ENCODE results near the gene MFN2.

Gene MFN2

GRCh38 chr1:12052997-12053686 lies 72.9 kb downstream of the MFN2 start:
- no peak for DNase-seq

GRCh38 chr1:12053752-12054548 lies 73.7 kb downstream of the MFN2 start:
- DNase-seq: no peak

- no peak for DNase-seq
These were observed 75.0 kb downstream of the MFN2 start for GRCh38 chr1:12055259-12055658.

- no peak for DNase-seq
These were observed 76.1 kb downstream of the MFN2 start for GRCh38 chr1:12056331-12056841.

- no peak for DNase-seq
These were observed 77.1 kb downstream of the MFN2 start for GRCh38 chr1:12057382-12057781.

DNA sequence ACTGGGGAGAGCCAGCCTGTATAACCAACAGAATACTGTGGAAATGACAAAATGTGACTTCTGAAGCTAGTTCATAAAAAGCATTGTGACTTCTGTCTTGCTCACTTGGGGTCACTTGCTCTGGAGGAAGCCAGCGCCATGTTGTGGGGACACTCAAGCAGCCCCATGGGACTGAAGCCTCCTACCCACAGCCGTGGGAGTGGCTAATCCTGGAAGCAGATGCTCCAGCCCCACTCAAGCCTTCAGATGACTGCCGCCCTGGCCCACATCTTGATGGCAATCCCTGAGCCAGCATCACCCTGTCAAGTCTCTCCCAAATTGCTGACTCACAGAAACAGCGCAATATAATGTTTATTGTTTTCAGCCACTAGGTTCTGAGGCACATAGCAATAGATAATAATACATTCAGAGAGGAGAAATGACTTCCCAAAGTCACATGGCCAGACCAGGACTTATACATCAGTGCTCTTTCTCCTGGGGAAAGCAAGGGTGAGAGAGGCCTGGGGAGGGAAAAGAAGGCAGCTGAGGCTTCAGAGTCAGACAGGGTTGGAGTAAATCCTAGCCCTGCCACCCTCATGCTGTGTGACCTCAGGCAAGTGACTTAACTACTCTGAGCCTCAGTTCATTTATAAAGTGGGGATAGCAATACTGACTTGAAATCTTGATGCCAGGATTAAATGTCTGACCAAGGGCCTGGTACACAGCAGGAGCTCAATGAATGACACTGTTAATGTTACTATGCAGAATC lies 77.9 kb downstream of the MFN2 start:
- no peak for DNase-seq

- no peak for DNase-seq
These were observed 79.0 kb downstream of the MFN2 start for GRCh38 chr1:12059226-12059625.

- no peak for DNase-seq
These were observed 79.6 kb downstream of the MFN2 start for GRCh38 chr1:12059722-12060464.

GRCh38 chr1:12060500-12060899 lies 80.3 kb downstream of the MFN2 start:
- DNase-seq: no peak
